GM19328 (cell line): ENCODE measurements around the gene NPPA.
"Not testable (repeated sequence)": the region's sequence is repeated elsewhere in the genome, so short reads cannot be mapped to it uniquely, and the experiment has no call there.

Experiments
- ATAC-seq: cut with Tn5 transposase; IDR thresholded peaks from one replicate; pipeline ENCODE4 v1.9.1; 2021; ENCODE audit warnings: mild to moderate bottlenecking, moderate library complexity; ENCODE audit not compliant: unreplicated experiment

Gene NPPA

GRCh38 chr1:11847667-11848372, at the start of gene NPPA:
TSS of gene NPPA (minus strand) at chr1:11847783. CDS start at chr1:11847684, 99 bp downstream.
- ATAC-seq = no peak

GRCh38 chr1:11894501-11894900, 46.9 kb upstream of the NPPA start:
- not testable (repeated sequence) for ATAC-seq

GRCh38 chr1:11893907-11894251, 46.3 kb upstream of the NPPA start:
- ATAC-seq = no peak

- ATAC-seq = no peak
Measured at GRCh38 chr1:11891433-11892186, 44.0 kb upstream of the NPPA start.

- no peak for ATAC-seq
Measured at GRCh38 chr1:11888877-11889208, 41.3 kb upstream of the NPPA start.

- no peak for ATAC-seq
Measured at GRCh38 chr1:11888206-11888876, 40.8 kb upstream of the NPPA start.

GRCh38 chr1:11887666-11888007, 40.1 kb upstream of the NPPA start:
- ATAC-seq = no peak

GRCh38 chr1:11886986-11887665, 39.5 kb upstream of the NPPA start:
- ATAC-seq = no peak

GRCh38 chr1:11885916-11886315, 38.3 kb upstream of the NPPA start:
- ATAC-seq = no peak

GRCh38 chr1:11882814-11883538, 35.4 kb upstream of the NPPA start:
- no peak for ATAC-seq

- no peak for ATAC-seq
Measured at GRCh38 chr1:11881749-11882441, 34.3 kb upstream of the NPPA start.

- no peak for ATAC-seq
Measured at GRCh38 chr1:11880911-11881748, 33.5 kb upstream of the NPPA start.

GRCh38 chr1:11880181-11880575, 32.6 kb upstream of the NPPA start:
- no peak for ATAC-seq

GRCh38 chr1:11879311-11880180, 32.0 kb upstream of the NPPA start:
- ATAC-seq = no peak

- ATAC-seq = no peak
Measured at GRCh38 chr1:11878891-11879190, 31.3 kb upstream of the NPPA start.

GRCh38 chr1:11878081-11878890, 30.7 kb upstream of the NPPA start:
- no peak for ATAC-seq

- ATAC-seq = no peak
Measured at GRCh38 chr1:11877074-11877473, 29.5 kb upstream of the NPPA start.

- ATAC-seq = no peak
Measured at GRCh38 chr1:11875094-11875493, 27.5 kb upstream of the NPPA start.
